Retina (tissue), 1 donor: ENCODE measurements around the gene MPZL1.
"Not testable (repeated sequence)": the region's sequence is repeated elsewhere in the genome, so short reads cannot be mapped to it uniquely, and the experiment has no call there.

Source experiments
- DNase-seq: peaks from one replicate; pipeline ENCODE4 v3.0.0-alpha.2; 2016

MPZL1 gene

GRCh38 chr1:167819849-167820683 is 98.3 kb downstream of the MPZL1 start:
- peak; percentile 52 for DNase-seq

DNA sequence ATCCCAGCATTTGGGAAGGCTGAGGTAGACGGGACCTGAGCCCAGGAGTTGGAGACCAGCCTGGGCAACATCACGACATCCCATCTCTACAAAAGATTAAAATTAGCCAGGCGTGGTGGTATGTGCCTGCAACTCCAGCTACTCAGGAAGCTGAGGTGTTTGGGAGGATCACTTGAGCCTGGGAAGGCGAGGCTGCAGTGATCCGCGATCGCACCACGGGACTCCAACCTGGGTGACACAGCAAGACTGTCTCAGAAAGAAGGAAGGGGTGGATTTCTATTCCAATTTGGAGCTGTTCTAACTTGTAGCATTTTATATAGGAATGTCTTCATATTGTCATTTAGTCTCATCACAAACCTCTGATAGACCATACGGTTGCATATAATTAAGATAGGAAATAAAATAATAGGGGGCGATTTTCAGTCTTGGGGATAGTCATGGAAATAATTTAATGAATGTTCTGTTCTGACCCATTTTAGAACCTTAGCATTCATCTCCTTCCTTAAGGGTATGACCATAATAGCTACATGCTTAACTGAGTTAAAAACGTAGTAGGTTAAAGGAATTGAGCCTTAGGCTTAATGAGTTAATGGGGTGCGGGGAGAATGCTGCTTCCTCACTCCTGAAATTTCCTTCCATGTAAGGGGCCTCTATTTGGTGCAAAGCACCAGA is 99.0 kb downstream of the MPZL1 start:
- no peak for DNase-seq

- no peak for DNase-seq
These were observed 99.5 kb downstream of the MPZL1 start for GRCh38 chr1:167821356-167821685.

- DNase-seq: no peak
These were observed 100.3 kb downstream of the MPZL1 start for GRCh38 chr1:167821969-167822685.

DNA sequence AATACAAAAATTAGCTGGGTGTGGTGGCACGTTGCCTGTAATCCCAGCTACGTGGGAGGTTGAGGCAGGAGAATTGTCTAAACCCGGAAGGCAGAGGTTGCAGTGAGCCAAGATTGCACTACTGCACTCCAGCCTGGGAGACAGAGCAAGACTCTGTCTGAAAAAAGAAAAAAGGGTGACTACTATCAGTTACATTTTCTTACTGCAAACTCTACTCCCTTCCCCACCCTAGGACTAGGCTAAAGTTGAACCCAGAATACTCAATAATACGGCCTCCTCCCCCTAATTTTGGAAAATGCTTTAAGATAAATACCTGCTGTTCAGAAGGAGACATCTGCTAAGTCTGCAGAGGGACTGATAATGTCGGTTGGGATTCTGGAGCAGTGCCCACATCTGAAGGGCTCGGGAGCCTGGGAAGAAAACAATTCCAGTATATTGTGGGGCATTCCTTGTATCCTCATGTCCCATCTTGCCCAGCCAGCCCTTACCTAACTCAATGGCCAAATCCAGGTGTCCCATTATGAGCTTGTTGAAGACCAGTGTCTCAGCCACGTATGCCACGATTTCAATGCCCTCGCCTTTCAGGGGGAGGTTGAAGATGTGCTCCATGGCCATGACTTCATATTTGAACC is 102.5 kb downstream of the MPZL1 start:
- no peak for DNase-seq

DNA sequence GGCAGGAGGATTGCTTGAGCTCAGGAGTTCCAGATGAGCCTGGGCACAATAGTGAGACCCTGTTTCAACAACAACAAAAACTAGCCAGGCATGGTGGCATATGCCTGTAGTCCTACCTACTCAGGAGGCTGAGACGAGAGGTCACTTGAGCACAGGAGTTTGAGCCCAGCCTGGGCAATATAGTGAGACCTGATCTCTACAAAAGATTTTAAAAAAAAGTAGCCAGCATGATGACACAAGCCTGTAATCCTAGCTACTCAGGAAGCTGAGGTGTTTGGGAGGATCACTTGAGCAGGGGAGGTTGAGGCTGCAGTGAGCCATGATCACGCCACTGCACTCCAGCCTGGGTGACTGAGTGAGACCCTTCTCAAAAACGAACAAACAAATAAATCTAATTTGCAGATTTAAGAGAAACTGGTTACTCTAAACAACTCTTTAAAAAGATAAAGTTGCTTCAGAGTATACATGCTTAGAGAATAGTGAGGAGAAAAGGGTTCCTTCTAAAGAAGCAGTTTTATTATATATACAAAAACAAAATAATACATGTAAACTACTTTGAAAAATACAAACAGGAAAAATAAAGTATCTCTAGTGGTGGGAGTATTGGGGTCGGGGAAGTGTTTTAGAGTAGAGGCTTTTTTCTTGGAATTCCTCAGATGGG is 103.8 kb downstream of the MPZL1 start:
- no peak for DNase-seq

DNA sequence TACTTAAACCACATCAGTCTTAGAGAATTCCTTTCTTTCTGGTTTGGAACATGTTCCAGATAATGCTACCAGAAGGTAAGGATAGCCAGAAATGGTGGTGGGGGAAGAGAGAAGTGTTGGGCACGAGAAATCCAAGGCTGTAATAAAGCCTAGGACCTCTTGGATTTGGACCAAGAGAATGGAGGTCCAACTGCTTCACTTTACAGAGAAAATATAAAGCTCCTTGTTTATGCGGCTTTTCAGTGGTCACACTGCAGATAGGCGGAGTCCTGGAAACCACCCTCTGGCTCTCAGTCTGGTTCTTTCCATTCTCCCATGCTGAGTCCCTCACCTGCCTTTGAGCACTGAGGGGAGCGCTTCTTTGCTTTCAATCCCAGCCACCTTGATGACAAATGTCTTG is 104.3 kb downstream of the MPZL1 start:
- DNase-seq: no peak

DNA sequence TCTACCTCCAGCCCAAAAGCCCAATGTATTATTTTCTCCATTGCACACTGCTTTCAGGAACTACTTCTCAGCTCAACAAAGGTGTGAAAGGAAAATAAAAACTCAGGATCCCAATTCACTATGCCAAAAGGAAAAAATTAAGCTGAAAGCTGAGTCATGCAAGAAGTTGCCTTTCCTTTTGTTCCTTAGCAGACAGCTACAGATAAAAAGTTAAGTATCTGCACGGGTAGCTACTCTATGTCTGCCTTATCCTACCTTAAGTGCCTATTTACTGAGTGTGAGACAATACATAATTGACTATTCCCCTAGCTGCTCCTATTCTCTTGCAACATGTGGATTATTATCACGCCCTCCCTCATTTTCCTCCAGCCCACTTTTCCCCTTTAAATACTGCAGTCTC is 108.1 kb downstream of the MPZL1 start:
- DNase-seq: no peak

- DNase-seq: not testable (repeated sequence)
These were observed 108.9 kb downstream of the MPZL1 start for GRCh38 chr1:167830668-167831067.

DNA sequence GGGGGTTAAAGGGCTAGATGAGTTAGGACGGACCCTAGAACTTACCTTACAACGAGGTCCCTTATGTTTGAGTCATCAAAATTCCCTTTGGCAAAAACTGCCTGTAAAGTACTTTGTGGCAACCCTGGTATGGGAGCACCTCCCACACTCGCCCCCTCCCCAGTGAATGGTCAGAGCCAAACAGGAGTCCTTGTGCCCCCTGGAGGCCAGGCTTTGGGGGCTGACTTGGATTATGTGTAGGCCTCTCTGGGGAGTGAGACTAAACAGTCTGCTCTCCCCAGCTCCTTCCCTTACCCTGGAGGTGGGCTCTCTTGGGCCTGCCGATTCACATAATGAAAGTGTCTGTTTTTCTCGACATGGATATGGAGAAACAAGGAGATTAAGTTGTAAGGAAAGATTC is 110.9 kb downstream of the MPZL1 start:
- no peak for DNase-seq

- DNase-seq: no peak
These were observed 112.1 kb downstream of the MPZL1 start for GRCh38 chr1:167833904-167834303.

DNA sequence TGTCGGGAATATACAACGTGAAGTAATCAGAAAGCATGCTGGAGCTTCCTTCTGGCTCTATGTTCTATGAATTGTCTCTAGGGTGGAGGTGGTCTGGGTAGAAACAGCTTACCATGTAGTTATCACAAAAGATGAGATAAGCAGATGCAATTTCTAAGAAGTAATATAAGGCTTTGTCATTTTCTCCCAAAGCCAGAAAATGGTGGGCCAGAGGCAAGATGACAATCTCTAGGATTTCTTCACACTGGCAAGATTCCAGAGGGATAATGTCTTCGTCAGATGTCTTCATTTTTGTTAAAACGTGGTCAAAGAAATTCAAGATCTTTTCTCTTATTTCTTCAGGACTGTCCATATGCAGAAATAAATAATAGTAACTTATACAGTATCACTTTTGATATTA is 114.4 kb downstream of the MPZL1 start:
- no peak for DNase-seq

DNA sequence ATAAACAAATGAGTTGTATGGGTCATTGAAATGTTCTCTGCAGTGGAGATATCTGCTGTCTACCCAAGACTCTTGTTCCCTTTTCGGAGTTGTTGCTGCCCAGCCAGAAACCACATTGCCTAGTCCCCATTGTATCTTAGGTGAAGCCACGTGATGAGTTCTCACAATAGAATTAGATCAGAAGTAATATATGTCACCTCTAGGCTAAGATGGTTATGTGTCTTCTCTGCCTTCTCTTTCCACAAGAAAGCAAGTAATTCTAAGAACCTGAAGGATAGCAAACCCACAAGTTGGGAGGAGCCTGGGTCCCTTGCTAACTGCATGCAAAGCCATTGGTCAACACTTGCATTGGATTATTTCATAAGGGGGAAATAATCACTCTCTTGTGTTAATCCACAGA is 115.5 kb downstream of the MPZL1 start:
- DNase-seq: no peak

DNA sequence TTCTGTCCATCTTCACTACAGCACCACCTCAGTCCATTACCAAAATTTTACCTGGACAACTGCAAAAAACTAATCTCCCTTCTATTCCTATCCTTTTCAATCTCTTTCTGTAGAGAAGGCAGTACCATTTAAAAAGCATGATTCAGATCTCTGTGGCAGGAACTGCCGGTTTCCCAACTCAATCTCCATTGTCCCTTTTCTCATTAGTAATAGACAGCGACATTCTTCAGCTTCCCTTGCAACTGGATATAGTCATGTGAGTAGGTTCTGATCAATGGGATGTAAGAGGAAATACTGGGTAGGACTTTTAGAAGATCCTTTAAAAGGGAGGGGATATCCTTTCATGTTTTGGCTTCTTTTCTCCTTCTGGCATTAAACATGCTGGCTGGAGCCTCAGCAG is 117.2 kb downstream of the MPZL1 start:
- no peak for DNase-seq
